AG04450 (cell line): ENCODE results near the gene ARAP2. TPM values are rescaled to one million over a fixed set of nuclear protein-coding genes. Genes with fewer than 3 reads are reported as not detected.

Source experiments
- CTCF ChIA-PET: fragments of 300-600, 350-600 bp; formaldehyde crosslinking; extraction: SDS; loops from one replicate; lab custom pipeline; 2022; ENCODE audit warnings: antibody characterized with exemption, inconsistent platforms; lab: Charles Lee
- POLR2A ChIA-PET: fragments of 350-600 bp; formaldehyde crosslinking; extraction: SDS; loops from one replicate; lab custom pipeline; 2021; ENCODE audit warnings: antibody characterized with exemption, inconsistent platforms; lab: Yijun Ruan, JAX
- DNase-seq: peaks from one replicate; pipeline ENCODE4 v3.0.0-alpha.2; 2011; ENCODE audit warnings: low read depth, low spot score
- H3K27ac ChIP-seq: one replicate; pipeline ENCODE4 v1.5.1; 2012; ENCODE audit warnings: low read depth, low read length, control low read depth
- H3K27me3 ChIP-seq: one replicate; pipeline ENCODE4 v1.6.0; 2012; ENCODE audit warnings: low read length; ENCODE audit not compliant: control insufficient read depth, insufficient read depth
- H3K4me3 ChIP-seq: 2 replicates; pipeline ENCODE4 v1.5.1; 2011; ENCODE audit warnings: mild to moderate bottlenecking, low read depth, low read length, control low read depth
- H3K9me3 ChIP-seq: 2 replicates; pipeline ENCODE4 v1.5.1; 2012; ENCODE audit warnings: low read length; ENCODE audit not compliant: control insufficient read depth, insufficient read depth
- CTCF ChIP-seq: IDR thresholded peaks from 2 replicates; pipeline ENCODE4 v1.5.1; 2011; ENCODE audit warnings: low read depth, low read length, control low read depth, inconsistent platforms
- polyA plus RNA-seq: library from polyadenylated mRNA; depleted of rRNA; stranded (reverse); fragments of >200 nt; gene quantifications from 2 replicates; pipeline ENCODE4 v1.2.3, GENCODE V29; 2011

The ARAP2 gene
- polyA plus RNA-seq, 1 experiment, result 0.11 TPM

- ChIA-PET CTCF (no interaction called here), POLR2A (no interaction called here)
- H3K27me3 ChIP-seq, result no peaks in the 10 kb centered on the region
- DNase-seq, result no peak
- H3K9me3 ChIP-seq, result no peaks in the 10 kb centered on the region
- no peak overlapping the region for H3K27ac ChIP-seq
- H3K4me3 ChIP-seq, result no peak overlapping the region
- no peak for TF ChIP-seq CTCF
Observed at GRCh38 chr4:36227913-36228312, 16.4 kb downstream of the ARAP2 start.

- no peak overlapping the region for H3K27ac ChIP-seq
- H3K4me3 ChIP-seq, result no peak overlapping the region
- no peak for TF ChIP-seq CTCF
- no peaks in the 10 kb centered on the region for H3K9me3 ChIP-seq
- POLR2A ChIA-PET, result no interaction called here
- DNase-seq, result no peak
- no peaks in the 10 kb centered on the region for H3K27me3 ChIP-seq
- CTCF ChIA-PET, result no interaction called here
Observed at GRCh38 chr4:36226430-36227227, 17.7 kb downstream of the ARAP2 start.

GRCh38 chr4:36224972-36225903 is 19.1 kb downstream of the ARAP2 start:
- POLR2A ChIA-PET, result no interaction called here
- CTCF ChIA-PET, result no interaction called here

GRCh38 chr4:36222702-36223101 is 21.6 kb downstream of the ARAP2 start:
- POLR2A ChIA-PET, result no interaction called here
- H3K4me3 ChIP-seq, result no peak overlapping the region
- no peak for TF ChIP-seq CTCF
- H3K9me3 ChIP-seq, result no peaks in the 10 kb centered on the region
- no peak overlapping the region for H3K27ac ChIP-seq
- CTCF ChIA-PET, result interaction anchor here (0.6 kb wide), 1 partner anchor 61 kb away, joined by 7 read pairs; no protein-coding TSS in a partner anchor
- DNase-seq, result no peak
- H3K27me3 ChIP-seq, result no peaks in the 10 kb centered on the region

More at GRCh38 chr4:36224972-36225903, 19.1 kb downstream of the ARAP2 start:
- Histone ChIP-seq H3K9me3 (no peaks in the 10 kb centered on the region), H3K4me3 (no peak overlapping the region), H3K27ac (no peak overlapping the region), H3K27me3 (no peaks in the 10 kb centered on the region)
- no peak for TF ChIP-seq CTCF
- DNase-seq, result no peak

- TF ChIP-seq CTCF, result no peak
Observed at GRCh38 chr4:36220776-36221175, 23.5 kb downstream of the ARAP2 start.

More at GRCh38 chr4:36220776-36221175, 23.5 kb downstream of the ARAP2 start:
- Histone ChIP-seq H3K4me3 (no peak overlapping the region), H3K9me3 (peaks cover 4% of the 10 kb centered on the region; the same call in 1 of the 2 replicates), H3K27me3 (no peaks in the 10 kb centered on the region), H3K27ac (no peak overlapping the region)
- CTCF ChIA-PET, result no interaction called here
- POLR2A ChIA-PET, result no interaction called here
- DNase-seq, result no peak
